ENCODE results near the gene CLDN7. TPM values are rescaled to one million over a fixed set of nuclear protein-coding genes. Genes with fewer than 3 reads are reported as not detected.

CLDN7 gene
- total RNA-seq, 1 donor from 2014 or later = 248 TPM

- Histone ChIP-seq H3K36me3 (ENCODE audit: control insufficient read depth, insufficient read depth, low read length) (peaks cover under 1% of the 10 kb centered on the region), H3K4me3 (ENCODE audit: low read depth, low read length) (no peak overlapping the region), H3K27me3 (ENCODE audit: control insufficient read depth, insufficient read depth, low read length) (peaks cover 11% of the 10 kb centered on the region)
- no peak for TF ChIP-seq CTCF (IDR thresholded peaks at IDR 0.05; ENCODE audit: insufficient read depth, low read length, poor library complexity, severe bottlenecking)
- DNase-seq (ENCODE audit: low read depth) = no peak
These were observed 2.8 kb downstream of the CLDN7 start for GRCh38 chr17:7259555-7259889.

- Histone ChIP-seq H3K36me3 (ENCODE audit: control insufficient read depth, insufficient read depth, low read length) (peaks cover 3% of the 10 kb centered on the region), H3K4me3 (ENCODE audit: low read depth, low read length) (no peak overlapping the region), H3K27me3 (ENCODE audit: control insufficient read depth, insufficient read depth, low read length) (peaks cover 11% of the 10 kb centered on the region)
- no peak for TF ChIP-seq CTCF (IDR thresholded peaks at IDR 0.05; ENCODE audit: insufficient read depth, low read length, poor library complexity, severe bottlenecking)
- DNase-seq (ENCODE audit: low read depth) = no peak
These were observed 3.3 kb downstream of the CLDN7 start for GRCh38 chr17:7258731-7259554.

- H3K27me3 ChIP-seq (ENCODE audit: control insufficient read depth, insufficient read depth, low read length) = peaks cover 4% of the 10 kb centered on the region
- H3K4me3 ChIP-seq (ENCODE audit: low read depth, low read length) = no peak overlapping the region
- peaks cover 3% of the 10 kb centered on the region for H3K36me3 ChIP-seq (ENCODE audit: control insufficient read depth, insufficient read depth, low read length)
- no peak for DNase-seq (ENCODE audit: low read depth)
- no peak for TF ChIP-seq CTCF (IDR thresholded peaks at IDR 0.05; ENCODE audit: insufficient read depth, low read length, poor library complexity, severe bottlenecking)
These were observed 5.4 kb downstream of the CLDN7 start for GRCh38 chr17:7256766-7257456.

GRCh38 chr17:7254511-7254910 lies 7.8 kb downstream of the CLDN7 start:
- H3K4me3 ChIP-seq (ENCODE audit: low read depth, low read length) = no peak overlapping the region
- no peak for TF ChIP-seq CTCF (IDR thresholded peaks at IDR 0.05; ENCODE audit: insufficient read depth, low read length, poor library complexity, severe bottlenecking)

GRCh38 chr17:7253082-7253481 lies 9.2 kb downstream of the CLDN7 start:
- peaks cover 3% of the 10 kb centered on the region for H3K36me3 ChIP-seq (ENCODE audit: control insufficient read depth, insufficient read depth, low read length)
- H3K27me3 ChIP-seq (ENCODE audit: control insufficient read depth, insufficient read depth, low read length) = no peaks in the 10 kb centered on the region
- H3K4me3 ChIP-seq (ENCODE audit: low read depth, low read length) = peak overlapping the region; percentile 81
- DNase-seq (ENCODE audit: low read depth) = no peak
- no peak for TF ChIP-seq CTCF (IDR thresholded peaks at IDR 0.05; ENCODE audit: insufficient read depth, low read length, poor library complexity, severe bottlenecking)

More at GRCh38 chr17:7254511-7254910, 7.8 kb downstream of the CLDN7 start:
- H3K36me3 ChIP-seq (ENCODE audit: control insufficient read depth, insufficient read depth, low read length) = peaks cover 3% of the 10 kb centered on the region
- no peak for DNase-seq (ENCODE audit: low read depth)
- no peaks in the 10 kb centered on the region for H3K27me3 ChIP-seq (ENCODE audit: control insufficient read depth, insufficient read depth, low read length)
